Left lung (tissue), 10 donors: ENCODE results near the gene STAT5A. TPM values are rescaled to one million over a fixed set of nuclear protein-coding genes. Genes with fewer than 3 reads are reported as not detected.

Experiments used
- ATAC-seq: fragments of 200-7000 bp; cut with Tn5 transposase; one replicate; pipeline ENCODE4 v1.9.1; 2020; ENCODE audit warnings: moderate library complexity
- DNase-seq, 4 donors: peaks; one replicate each; pipeline ENCODE4 v3.0.0-alpha.2; 2013 to 2020
- H3K27ac ChIP-seq, 2 donors: fragments of 200-600 bp; sonication (generic) in 1 of 2; one replicate each; pipeline versions ENCODE4 v1.5.0 to v1.8.0; 2020 to 2021
- H3K27me3 ChIP-seq, 2 donors: fragments of 200-600 bp; sonication (generic) in 1 of 2; one replicate each; pipeline versions ENCODE4 v1.5.0 to v1.8.0; 2020 to 2021
- H3K36me3 ChIP-seq, 2 donors: fragments of 200-600 bp; sonication (generic) in 1 of 2; one replicate each; pipeline versions ENCODE4 v1.5.0 to v1.8.0; 2020 to 2021
- H3K4me1 ChIP-seq, 2 donors: fragments of 200-600 bp; one replicate each; pipeline ENCODE4 v1.8.0; 2021
- H3K4me3 ChIP-seq, 2 donors: fragments of 200-600 bp; sonication (generic) in 1 of 2; one replicate each; pipeline versions ENCODE4 v1.5.0 to v1.8.0; 2020 to 2021; ENCODE audit warnings: mild to moderate bottlenecking in 1 of 2
- H3K9me3 ChIP-seq, 2 donors: fragments of 200-600 bp; sonication (generic) in 1 of 2; one replicate each; pipeline versions ENCODE4 v1.5.0 to v1.8.0; 2020 to 2021
- intact Hi-C, 2 donors: fragments of 100-400 bp; cut with DNase I; formaldehyde crosslinking; loops; one replicate each; pipeline versions ENCODE4 v1.11.2 to v1.14.2; 2022
- polyA plus RNA-seq, 6 donors: library from polyadenylated mRNA; unstranded; fragments of 120-200 nt; gene quantifications; one replicate each; pipeline ENCODE4 v1.2.1, GENCODE V29; 2013; ENCODE audit not compliant: insufficient read length in 6 of 6
- total RNA-seq, 2 donors: library from RNA; stranded (reverse); fragmentation: NEBNext Ultra II Directional; extraction: Animal tissue kit (Norgen Biotek cat#: 25700); gene quantifications; one replicate each; pipeline ENCODE4 v1.2.1, GENCODE V29; 2021
- TF ChIP-seq, protein P1 (sequence below), 2 donors: fragments of 200-600 bp; sonication (generic) in 1 of 2; IDR thresholded peaks; one replicate each; pipeline versions ENCODE4 v1.5.0 to v1.8.0; 2021; ENCODE audit warnings: antibody characterized with exemption in 2 of 2
- donor health status: DM: no; HTN: yes; CAD: no.
- donor health status: DM: no; HTN: no; CAD: no.

Gene STAT5A
- total and polyA plus RNA-seq, 8 donors = 10.3 to 47.4 (median 12.3) TPM

DNA sequence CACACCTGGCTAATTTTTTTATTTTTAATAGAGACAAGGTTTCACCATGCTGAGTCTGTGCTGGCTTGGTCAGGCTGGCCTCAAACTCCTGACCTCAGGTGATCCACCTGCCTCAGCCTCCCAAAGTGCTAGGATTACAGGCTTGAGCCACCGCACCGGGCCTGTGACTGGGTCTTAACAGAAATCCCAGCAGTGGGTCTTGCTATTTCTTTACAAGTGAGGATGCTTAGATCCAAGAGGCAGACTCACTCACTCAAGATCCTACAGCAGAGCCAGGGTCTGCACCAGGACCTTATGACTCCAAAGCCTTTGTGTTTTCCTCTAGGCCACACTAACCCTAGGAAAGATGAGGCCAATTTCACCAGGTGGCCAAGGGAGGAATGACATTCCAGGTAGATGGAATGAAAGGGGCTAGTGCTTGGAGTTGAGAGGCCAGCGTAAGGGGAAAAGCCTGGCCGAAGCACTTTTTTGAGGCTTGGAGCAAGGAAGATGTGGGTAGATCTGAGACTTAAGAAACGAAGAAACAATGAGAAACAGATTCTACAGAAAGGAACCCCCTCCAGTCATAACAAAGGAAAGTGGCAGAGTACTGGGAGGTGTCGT lies 5.7 kb upstream of the STAT5A start:
- intact Hi-C loops = no loop called here

DNA sequence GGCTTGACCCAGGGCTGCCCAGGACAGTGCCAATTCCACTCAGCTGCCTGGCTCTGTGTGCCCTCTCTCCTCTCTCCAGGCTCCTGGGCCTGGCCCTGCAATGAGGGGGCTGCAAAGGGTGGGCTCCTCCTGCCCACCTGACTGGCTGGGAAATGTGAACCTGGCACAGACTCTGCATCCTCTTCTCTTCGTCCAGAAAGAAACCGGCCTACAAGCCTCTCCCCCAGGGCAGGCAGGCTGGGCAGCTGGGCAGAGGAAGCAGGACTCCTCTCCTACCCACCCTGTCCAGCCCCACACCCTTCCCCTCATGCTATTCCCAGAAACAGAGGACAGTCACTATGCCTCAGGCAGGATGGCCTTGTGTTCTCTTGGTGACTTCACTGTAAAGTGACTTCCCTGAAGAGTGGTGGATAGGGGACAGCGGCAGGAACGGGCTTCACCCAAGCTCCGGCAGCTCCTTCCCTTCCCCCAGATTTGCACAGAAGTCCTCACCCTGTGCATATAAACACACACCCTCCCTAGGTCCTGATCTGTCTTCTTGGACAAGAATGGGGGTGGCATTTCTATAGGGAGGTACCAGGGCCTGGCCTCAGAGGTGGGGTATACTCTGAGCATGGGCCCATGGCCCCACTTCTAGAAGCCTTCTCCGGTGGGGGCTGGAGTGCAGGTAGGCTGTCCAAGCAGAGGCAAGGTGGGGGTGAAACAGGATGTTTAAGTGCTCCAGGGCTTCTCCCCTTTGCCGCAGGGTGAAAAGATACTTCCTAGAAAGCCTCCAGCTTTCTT lies 4.9 kb upstream of the STAT5A start:
- no peaks in the 10 kb centered on the region for H3K36me3 ChIP-seq
- intact Hi-C loops = no loop called here
- H3K4me1 ChIP-seq = peaks cover 16 to 32% of the 10 kb centered on the region in 2 donors
- TF ChIP-seq, protein P1, sequence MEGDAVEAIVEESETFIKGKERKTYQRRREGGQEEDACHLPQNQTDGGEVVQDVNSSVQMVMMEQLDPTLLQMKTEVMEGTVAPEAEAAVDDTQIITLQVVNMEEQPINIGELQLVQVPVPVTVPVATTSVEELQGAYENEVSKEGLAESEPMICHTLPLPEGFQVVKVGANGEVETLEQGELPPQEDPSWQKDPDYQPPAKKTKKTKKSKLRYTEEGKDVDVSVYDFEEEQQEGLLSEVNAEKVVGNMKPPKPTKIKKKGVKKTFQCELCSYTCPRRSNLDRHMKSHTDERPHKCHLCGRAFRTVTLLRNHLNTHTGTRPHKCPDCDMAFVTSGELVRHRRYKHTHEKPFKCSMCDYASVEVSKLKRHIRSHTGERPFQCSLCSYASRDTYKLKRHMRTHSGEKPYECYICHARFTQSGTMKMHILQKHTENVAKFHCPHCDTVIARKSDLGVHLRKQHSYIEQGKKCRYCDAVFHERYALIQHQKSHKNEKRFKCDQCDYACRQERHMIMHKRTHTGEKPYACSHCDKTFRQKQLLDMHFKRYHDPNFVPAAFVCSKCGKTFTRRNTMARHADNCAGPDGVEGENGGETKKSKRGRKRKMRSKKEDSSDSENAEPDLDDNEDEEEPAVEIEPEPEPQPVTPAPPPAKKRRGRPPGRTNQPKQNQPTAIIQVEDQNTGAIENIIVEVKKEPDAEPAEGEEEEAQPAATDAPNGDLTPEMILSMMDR (IDR thresholded peaks at IDR 0.05) = no peak
- no peaks in the 10 kb centered on the region for H3K9me3 ChIP-seq
- H3K4me3 ChIP-seq = no peak overlapping the region
- no peak overlapping the region for H3K27ac ChIP-seq
- DNase-seq (no peak), ATAC-seq (no peak)
- H3K27me3 ChIP-seq = no peaks in the 10 kb centered on the region

More for the DNA sequence above, 5.7 kb upstream of the STAT5A start:
- Histone ChIP-seq H3K9me3 (no peaks in the 10 kb centered on the region), H3K36me3 (no peaks in the 10 kb centered on the region), H3K27ac (no peak overlapping the region), H3K27me3 (no peaks in the 10 kb centered on the region), H3K4me1 (peaks cover 14 to 28% of the 10 kb centered on the region in 2 donors), H3K4me3 (no peak overlapping the region)
- TF ChIP-seq, protein P1 (IDR thresholded peaks at IDR 0.05) = no peak
- no peak for DNase-seq
- ATAC-seq = no peak

DNA sequence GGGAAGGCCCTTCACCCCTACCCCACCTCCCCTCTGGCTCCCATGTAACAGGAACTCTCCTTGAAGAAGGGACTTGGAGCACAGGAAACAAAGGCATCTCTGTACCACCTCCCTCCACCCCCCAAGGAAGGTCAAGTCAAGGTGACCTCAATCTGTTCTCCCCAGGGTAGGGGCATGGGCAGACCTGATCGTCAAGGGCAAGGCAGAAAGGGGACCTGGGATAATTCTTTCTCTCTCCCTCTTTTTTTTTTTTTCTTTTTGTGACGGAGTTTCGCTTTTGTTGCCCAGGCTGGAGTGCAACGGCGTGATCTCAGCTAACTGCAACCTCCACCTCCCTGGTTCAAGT lies 4.3 kb upstream of the STAT5A start:
- intact Hi-C loops = no loop called here
- Histone ChIP-seq H3K4me1 (peaks cover 16 to 37% of the 10 kb centered on the region in 2 donors), H3K27me3 (no peaks in the 10 kb centered on the region), H3K9me3 (no peaks in the 10 kb centered on the region), H3K4me3 (no peak overlapping the region), H3K27ac (no peak overlapping the region), H3K36me3 (no peaks in the 10 kb centered on the region)
- DNase-seq = no peak
- TF ChIP-seq, protein P1 (IDR thresholded peaks at IDR 0.05) = no peak
- no peak for ATAC-seq

DNA sequence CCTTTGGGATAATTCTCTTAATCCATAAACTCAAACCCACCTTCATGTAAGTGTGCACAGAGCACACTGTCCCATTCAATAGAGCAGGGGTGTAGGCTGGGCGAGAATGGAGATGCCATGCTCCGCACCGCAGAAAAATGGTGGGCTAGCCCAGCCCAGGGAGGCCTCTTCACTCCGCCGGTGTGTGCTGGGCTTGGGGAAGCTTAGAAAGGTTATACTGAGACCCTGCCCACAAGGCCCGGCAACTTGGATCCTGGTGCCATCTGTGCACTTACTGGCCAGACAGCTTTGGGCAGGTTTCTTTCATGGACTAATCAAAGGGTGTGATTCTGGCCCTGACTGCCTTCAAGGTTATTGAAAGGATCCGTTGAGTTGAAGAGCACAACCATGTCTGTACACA lies 3.7 kb upstream of the STAT5A start:
- no peaks in the 10 kb centered on the region for H3K9me3 ChIP-seq
- no peak overlapping the region for H3K27ac ChIP-seq
- intact Hi-C loops = no loop called here

More for the DNA sequence above, 3.7 kb upstream of the STAT5A start:
- DNase-seq (no peak), ATAC-seq (no peak)
- no peaks in the 10 kb centered on the region for H3K27me3 ChIP-seq
- TF ChIP-seq, protein P1 (IDR thresholded peaks at IDR 0.05) = no peak
- H3K36me3 ChIP-seq = no peaks in the 10 kb centered on the region
- H3K4me3 ChIP-seq = no peak overlapping the region
- peaks cover 16 to 43% of the 10 kb centered on the region in 2 donors for H3K4me1 ChIP-seq
